Uterus (tissue), 2 donors: ENCODE data around the gene GRIK4.

Experiments used
- POLR2A ChIP-seq, 2 donors: fragments of 450-650 bp; IDR thresholded peaks; one replicate each; pipeline ENCODE4 v1.6.1; 2016; ENCODE audit warnings: antibody characterized with exemption in 2 of 2, mild to moderate bottlenecking in 1 of 2, moderate library complexity in 1 of 2
- TF ChIP-seq, protein P1 (sequence below), 4 experiments: fragments of 200-600 bp in 2 of 4; fragments of 450-650 bp in 2 of 4; sonication (generic) in 2 of 4; IDR thresholded peaks; one replicate each; pipeline ENCODE4 v1.5.1; 2016 to 2019; ENCODE audit warnings: antibody characterized with exemption in 4 of 4, mild to moderate bottlenecking in 2 of 4, moderate library complexity in 1 of 4

DNA sequence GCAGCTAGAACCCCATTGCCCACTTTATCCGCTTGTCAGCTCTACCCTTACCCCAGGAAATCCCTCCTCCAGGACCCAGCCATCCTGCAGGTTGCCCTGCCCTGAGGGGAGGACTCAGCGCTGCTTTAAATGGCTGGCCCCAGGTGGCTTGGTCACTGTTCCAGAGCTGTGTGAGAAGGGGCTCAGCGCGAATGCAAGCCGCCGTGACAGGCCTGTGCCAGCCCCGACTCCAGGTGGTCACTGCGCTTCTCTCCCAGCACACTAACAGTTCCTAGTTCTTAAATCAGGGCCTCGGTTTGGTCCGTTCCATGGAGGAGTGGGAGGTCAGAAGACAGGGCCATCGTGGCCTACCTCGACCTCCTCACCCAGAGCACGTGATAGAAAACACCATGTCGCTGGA, 446.6 kb downstream of the GRIK4 start:
- TF ChIP-seq, protein P1, sequence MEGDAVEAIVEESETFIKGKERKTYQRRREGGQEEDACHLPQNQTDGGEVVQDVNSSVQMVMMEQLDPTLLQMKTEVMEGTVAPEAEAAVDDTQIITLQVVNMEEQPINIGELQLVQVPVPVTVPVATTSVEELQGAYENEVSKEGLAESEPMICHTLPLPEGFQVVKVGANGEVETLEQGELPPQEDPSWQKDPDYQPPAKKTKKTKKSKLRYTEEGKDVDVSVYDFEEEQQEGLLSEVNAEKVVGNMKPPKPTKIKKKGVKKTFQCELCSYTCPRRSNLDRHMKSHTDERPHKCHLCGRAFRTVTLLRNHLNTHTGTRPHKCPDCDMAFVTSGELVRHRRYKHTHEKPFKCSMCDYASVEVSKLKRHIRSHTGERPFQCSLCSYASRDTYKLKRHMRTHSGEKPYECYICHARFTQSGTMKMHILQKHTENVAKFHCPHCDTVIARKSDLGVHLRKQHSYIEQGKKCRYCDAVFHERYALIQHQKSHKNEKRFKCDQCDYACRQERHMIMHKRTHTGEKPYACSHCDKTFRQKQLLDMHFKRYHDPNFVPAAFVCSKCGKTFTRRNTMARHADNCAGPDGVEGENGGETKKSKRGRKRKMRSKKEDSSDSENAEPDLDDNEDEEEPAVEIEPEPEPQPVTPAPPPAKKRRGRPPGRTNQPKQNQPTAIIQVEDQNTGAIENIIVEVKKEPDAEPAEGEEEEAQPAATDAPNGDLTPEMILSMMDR (IDR thresholded peaks at IDR 0.05) = no peak
- TF ChIP-seq POLR2A (IDR thresholded peaks at IDR 0.05) = no peak
